Naive B cell (primary cell): ENCODE results near the gene PHACTR4. TPM values are rescaled to one million over a fixed set of nuclear protein-coding genes. Genes with fewer than 3 reads are reported as not detected.
"Not testable (repeated sequence)": the region's sequence is repeated elsewhere in the genome, so short reads cannot be mapped to it uniquely, and the experiment has no call there.

ENCODE experiments used
- ATAC-seq, 2 donors: fragments of 150-1000 bp; cut with Tn5 transposase; 2 replicates each; pipeline ENCODE4 v1.10.0; 2021; ENCODE audit warnings: low read depth in 2 of 2, mild to moderate bottlenecking in 2 of 2, moderate library complexity in 2 of 2
- DNase-seq: peaks from one replicate; pipeline ENCODE4 v3.0.0; 2022
- H3K27ac Mint-ChIP-seq, 6 donors: one replicate each; pipeline ENCODE4 v1.8.0; 2020 to 2022; ENCODE audit warnings: mild to moderate bottlenecking in 6 of 6, mixed read lengths in 6 of 6, moderate library complexity in 5 of 6, inconsistent platforms in 2 of 6
- H3K27me3 Mint-ChIP-seq, 3 donors: one replicate each; pipeline ENCODE4 v1.8.0; 2021 to 2022; ENCODE audit warnings: mixed read lengths in 3 of 3, mild to moderate bottlenecking in 1 of 3
- H3K36me3 Mint-ChIP-seq, 2 donors: one replicate each; pipeline ENCODE4 v1.8.0; 2020 to 2022; ENCODE audit warnings: mixed read lengths in 2 of 2, inconsistent platforms in 1 of 2, mild to moderate bottlenecking in 1 of 2
- H3K4me1 Mint-ChIP-seq, 3 donors: one replicate each; pipeline ENCODE4 v1.8.0; 2020 to 2022; ENCODE audit warnings: mixed read lengths in 3 of 3, inconsistent platforms in 1 of 3, mild to moderate bottlenecking in 1 of 3, moderate library complexity in 1 of 3
- H3K4me3 Mint-ChIP-seq, 8 donors: one replicate each; pipeline ENCODE4 v1.8.0; 2020 to 2022; ENCODE audit warnings: mild to moderate bottlenecking in 8 of 8, mixed read lengths in 8 of 8, moderate library complexity in 8 of 8, inconsistent platforms in 2 of 8
- H3K9me3 Mint-ChIP-seq, 7 donors: one replicate each; pipeline ENCODE4 v1.8.0; 2020 to 2022; ENCODE audit warnings: mixed read lengths in 7 of 7, mild to moderate bottlenecking in 5 of 7, inconsistent platforms in 2 of 7, moderate library complexity in 1 of 7
- polyA plus RNA-seq, 6 donors: library from polyadenylated mRNA; unstranded; fragments of 300-500 nt; fragmentation: Illumina TruSeq; gene quantifications; one replicate each; pipeline ENCODE4 v1.2.3, GENCODE V29; 2021; ENCODE audit warnings: low read depth in 6 of 6

The PHACTR4 gene
- polyA plus RNA-seq, 6 donors from 2014 or later, result 6.9 to 23.0 (median 9.5) TPM; not detected in 1

DNA sequence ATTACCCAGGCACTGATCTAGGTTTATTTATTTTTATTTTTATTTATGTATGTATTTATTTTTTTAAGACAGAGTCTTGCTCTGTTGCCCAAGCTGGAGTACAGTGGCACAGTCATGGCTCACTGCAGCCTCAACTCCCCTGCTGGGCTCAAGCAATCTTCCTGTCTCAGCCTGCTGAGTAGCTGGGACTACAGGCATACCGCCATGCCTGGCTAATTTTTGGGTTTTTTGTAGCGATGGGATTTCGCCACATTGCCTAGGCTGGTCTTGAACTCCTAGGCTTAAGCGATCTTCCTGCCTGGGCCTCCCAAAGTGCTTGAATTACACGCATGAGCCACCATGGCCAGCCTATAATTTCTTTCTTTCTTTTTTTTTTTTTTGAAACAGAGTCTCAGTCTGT, 9.4 kb downstream of the PHACTR4 start:
- H3K9me3 Mint-ChIP-seq, result peaks cover 0 to 6% (median 0%) of the 10 kb centered on the region in 7 donors
- peaks cover 0 to 6% of the 10 kb centered on the region in 2 donors for H3K36me3 Mint-ChIP-seq
- no peaks in the 10 kb centered on the region for H3K27me3 Mint-ChIP-seq
- DNase-seq, result no peak
- H3K4me1 Mint-ChIP-seq, result peaks cover 18 to 51% (median 30%) of the 10 kb centered on the region in 3 donors
- ATAC-seq, result peak; percentile 18 to 36
- peak overlapping the region in 4 of 6 donors; percentile 13 to 93 (median 72) for H3K27ac Mint-ChIP-seq
- H3K4me3 Mint-ChIP-seq, result peak overlapping the region in 1 of 8 donors; percentile 42

DNA sequence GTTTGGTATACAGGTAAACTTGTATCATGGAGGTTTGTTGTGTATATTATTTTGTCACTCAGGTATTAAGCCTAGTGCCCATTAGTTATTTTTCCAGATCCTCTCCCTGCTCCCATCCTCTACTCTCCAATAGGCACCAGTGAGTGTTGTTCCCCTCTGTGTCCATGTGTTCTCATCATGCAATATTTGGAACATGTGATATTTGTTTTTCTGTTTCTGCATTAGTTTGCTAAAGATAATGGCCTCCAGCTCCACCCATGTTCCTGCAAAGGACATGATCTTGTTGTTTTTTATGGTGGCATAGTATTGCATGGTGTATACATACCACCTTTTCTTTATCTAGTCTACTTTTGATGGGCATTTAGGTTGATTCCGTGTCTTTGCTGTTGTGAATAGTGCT, 10.9 kb downstream of the PHACTR4 start:
- H3K4me1 Mint-ChIP-seq, result peaks cover 21 to 53% (median 33%) of the 10 kb centered on the region in 3 donors
- no peak for DNase-seq
- no peak for ATAC-seq

DNA sequence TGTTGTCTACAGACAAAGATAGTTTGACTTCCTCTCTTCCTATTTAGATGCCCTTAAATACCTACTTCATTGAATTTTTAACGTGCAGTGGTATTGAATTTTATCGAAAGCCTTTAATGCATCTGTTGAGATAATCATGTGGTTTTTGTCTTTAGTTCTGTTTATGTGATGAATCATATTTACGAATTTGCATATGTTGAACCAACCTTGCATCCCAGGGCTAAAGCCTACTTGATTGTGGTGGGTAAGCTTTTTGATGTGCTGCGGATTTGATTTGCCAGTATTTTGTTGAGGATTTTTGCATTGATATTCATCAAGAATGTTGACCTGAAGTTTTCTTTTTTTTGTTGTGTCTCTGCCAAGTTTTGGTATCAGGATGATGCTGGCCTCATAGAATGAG, 14.2 kb downstream of the PHACTR4 start:
- not testable (repeated sequence) for H3K9me3 Mint-ChIP-seq, ATAC-seq, DNase-seq, H3K27me3 Mint-ChIP-seq, H3K36me3 Mint-ChIP-seq, H3K4me3 Mint-ChIP-seq, H3K27ac Mint-ChIP-seq
- H3K4me1 Mint-ChIP-seq, result peaks cover 22 to 54% (median 24%) of the 10 kb centered on the region in 3 donors

More for the DNA sequence above, 10.9 kb downstream of the PHACTR4 start:
- Mint-ChIP-seq H3K27me3 (no peaks in the 10 kb centered on the region), H3K36me3 (peaks cover 0 to 6% of the 10 kb centered on the region in 2 donors), H3K27ac (peak overlapping the region in 2 of 6 donors; percentile 63 to 69), H3K4me3 (peak overlapping the region in 2 of 8 donors; percentile 56 to 74), H3K9me3 (peaks cover 0 to 6% (median 0%) of the 10 kb centered on the region in 7 donors)

DNA sequence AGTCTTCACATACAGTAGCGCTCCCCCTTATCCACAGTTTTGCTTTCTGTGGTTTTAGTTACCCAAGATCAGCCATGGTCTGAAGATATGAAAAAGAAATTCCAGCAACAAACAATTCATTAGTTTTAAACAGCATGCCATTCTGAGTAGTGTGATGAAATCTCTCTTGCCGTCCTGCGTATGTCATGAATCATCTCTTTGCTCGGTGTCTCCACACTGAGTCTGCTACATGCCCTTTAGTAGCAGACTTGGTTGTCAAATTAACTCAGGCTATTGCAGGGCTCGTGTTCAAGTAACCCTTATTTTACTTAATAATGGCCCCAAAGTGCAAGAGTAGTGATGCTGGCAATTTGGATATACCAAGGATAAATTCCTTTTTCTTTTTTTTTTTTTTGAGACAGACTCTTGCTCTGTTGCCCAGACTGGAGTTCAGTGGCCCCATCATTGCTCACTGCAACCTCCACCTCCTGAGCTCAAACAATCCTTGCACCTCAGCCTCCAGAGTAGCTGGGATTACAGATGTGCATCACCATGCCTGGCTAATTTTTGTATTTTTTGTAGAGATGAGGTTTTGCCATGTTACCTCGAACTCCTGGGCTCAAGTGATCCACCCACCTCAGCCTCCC, 22.6 kb downstream of the PHACTR4 start:
- no peak for DNase-seq
- Mint-ChIP-seq H3K27me3 (no peaks in the 10 kb centered on the region), H3K4me3 (no peak overlapping the region), H3K27ac (no peak overlapping the region), H3K4me1 (peaks cover 7 to 18% (median 10%) of the 10 kb centered on the region in 3 donors), H3K9me3 (no peaks in the 10 kb centered on the region), H3K36me3 (peaks cover 0 to 1% of the 10 kb centered on the region in 2 donors)
- no peak for ATAC-seq

DNA sequence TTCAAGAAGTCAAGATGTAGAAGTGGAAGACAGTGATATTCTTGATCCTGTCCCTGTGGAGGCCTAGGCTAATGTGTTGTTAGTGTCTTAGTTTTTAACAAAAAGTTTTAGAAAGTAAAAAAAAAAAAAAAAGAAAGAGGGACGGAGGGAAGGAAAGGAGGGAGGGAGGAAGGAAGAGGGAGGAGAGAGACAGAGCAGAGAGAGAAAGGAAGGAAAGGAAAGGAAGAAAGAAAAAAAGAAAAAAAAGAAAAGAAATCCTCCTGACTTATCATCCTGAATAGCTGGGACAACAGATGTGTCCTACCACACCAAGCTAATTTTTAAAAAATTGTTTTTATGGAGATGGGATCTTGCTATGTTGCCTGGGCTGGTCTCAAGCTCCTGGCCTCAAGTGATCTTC, 24.6 kb downstream of the PHACTR4 start:
- no peak for DNase-seq
- Mint-ChIP-seq H3K4me1 (peaks cover 3 to 10% (median 3%) of the 10 kb centered on the region in 3 donors), H3K4me3 (no peak overlapping the region), H3K27me3 (no peaks in the 10 kb centered on the region), H3K9me3 (no peaks in the 10 kb centered on the region), H3K27ac (peak overlapping the region in 3 of 6 donors; percentile 4 to 66 (median 39)), H3K36me3 (peaks cover 0 to 4% of the 10 kb centered on the region in 2 donors)
- ATAC-seq, result no peak

DNA sequence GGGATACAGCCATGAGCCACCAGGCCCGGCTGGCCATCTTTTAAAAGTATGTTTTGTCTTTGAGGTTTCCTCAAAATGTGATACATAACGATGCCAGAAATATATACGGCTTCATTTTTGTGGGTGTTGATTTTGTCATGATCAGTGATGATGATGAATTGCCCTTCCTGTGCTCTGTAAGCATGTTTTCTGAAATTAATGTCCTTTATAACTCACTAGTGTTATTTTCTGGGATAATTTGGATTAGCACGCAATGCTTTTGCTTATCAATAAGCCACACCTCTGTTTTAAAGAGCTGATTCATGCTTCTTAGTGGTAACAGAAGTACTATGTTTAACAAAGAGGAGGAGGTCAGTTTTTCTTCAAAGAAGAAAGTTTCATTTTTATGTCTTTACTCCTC, 25.6 kb downstream of the PHACTR4 start:
- Mint-ChIP-seq H3K27me3 (no peaks in the 10 kb centered on the region), H3K4me3 (no peak overlapping the region), H3K9me3 (no peaks in the 10 kb centered on the region), H3K4me1 (peaks cover 2 to 10% (median 3%) of the 10 kb centered on the region in 3 donors), H3K36me3 (peaks cover 0 to 4% of the 10 kb centered on the region in 2 donors), H3K27ac (peak overlapping the region in 3 of 6 donors; percentile 47 to 66 (median 60))
- DNase-seq (no peak), ATAC-seq (no peak)

DNA sequence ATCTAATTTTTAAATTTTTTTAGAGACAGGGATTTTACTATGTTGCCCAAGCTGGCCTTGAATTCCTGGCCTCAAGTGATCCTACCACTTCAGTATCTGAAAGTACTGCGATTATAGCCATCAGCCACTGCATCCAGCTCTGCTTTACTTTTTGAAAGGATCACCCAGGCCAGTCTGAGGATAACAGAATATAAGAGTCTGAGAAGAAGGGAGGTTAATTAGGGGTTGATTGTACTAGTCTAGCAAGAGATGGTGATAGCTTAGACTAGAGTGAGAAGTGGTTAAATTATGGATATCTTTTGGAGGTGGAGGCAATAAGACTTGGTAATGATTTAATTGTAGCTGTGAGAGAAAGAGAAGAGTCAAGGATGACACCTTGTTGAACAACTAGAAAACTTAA, 32.2 kb downstream of the PHACTR4 start:
- H3K27me3 Mint-ChIP-seq, result no peaks in the 10 kb centered on the region
- ATAC-seq, result no peak
- no peak overlapping the region for H3K4me3 Mint-ChIP-seq
- no peaks in the 10 kb centered on the region for H3K9me3 Mint-ChIP-seq
- peak overlapping the region in 2 of 6 donors; percentile 12 to 53 for H3K27ac Mint-ChIP-seq
- no peak for DNase-seq
- peaks cover 0 to 4% of the 10 kb centered on the region in 2 donors for H3K36me3 Mint-ChIP-seq
- H3K4me1 Mint-ChIP-seq, result peaks cover 8 to 12% (median 10%) of the 10 kb centered on the region in 3 donors

DNA sequence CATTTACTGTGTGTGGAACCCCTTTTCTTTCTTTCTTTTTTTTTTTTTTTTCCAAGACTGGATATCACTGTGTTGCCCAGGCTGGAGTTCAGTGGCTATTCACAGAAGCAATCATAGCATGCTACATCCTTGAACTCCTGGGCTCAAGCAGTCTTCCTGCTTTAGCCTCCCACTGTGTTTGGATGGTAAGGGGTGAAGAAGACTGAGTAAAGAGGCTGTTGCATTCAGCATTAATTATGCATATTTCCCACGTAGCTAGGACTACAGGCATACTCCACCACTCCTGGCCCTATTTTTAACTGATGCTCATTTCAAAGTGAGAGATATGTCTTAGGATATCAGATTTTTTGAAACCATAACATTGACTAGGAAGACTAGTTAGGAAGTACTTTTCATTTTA, 39.5 kb downstream of the PHACTR4 start:
- no peak overlapping the region for H3K4me3 Mint-ChIP-seq
- DNase-seq, result no peak
- peaks cover 6 to 10% (median 8%) of the 10 kb centered on the region in 3 donors for H3K4me1 Mint-ChIP-seq
- no peak for ATAC-seq
- peak overlapping the region in 3 of 6 donors; percentile 4 to 42 (median 41) for H3K27ac Mint-ChIP-seq
- H3K9me3 Mint-ChIP-seq, result no peaks in the 10 kb centered on the region
- no peaks in the 10 kb centered on the region for H3K27me3 Mint-ChIP-seq
- H3K36me3 Mint-ChIP-seq, result peaks cover 0 to 3% of the 10 kb centered on the region in 2 donors

DNA sequence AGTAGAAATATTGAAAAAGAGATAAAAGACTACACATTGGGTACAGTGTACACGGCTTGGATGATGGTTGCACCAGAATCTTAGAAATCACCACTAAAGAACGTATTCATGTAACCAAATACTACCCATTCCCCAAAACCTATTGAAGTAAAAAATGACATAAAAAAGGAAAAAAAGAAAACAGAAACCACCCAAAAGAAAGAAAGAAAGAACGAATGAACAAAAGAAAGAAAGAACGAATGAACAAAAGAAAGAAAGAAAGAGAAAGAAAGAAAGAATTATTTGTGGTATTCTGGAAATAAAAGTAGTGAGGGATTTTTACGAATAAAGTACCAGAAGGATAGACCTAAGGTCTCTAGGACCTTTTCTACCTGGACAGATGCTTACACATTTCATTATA, 42.1 kb downstream of the PHACTR4 start:
- H3K36me3 Mint-ChIP-seq, result peaks cover 0 to 3% of the 10 kb centered on the region in 2 donors
- ATAC-seq (no peak), DNase-seq (no peak)
- H3K4me1 Mint-ChIP-seq, result peaks cover 0 to 6% (median 3%) of the 10 kb centered on the region in 3 donors
- H3K27me3 Mint-ChIP-seq, result no peaks in the 10 kb centered on the region
- no peaks in the 10 kb centered on the region for H3K9me3 Mint-ChIP-seq
- H3K4me3 Mint-ChIP-seq, result no peak overlapping the region
- H3K27ac Mint-ChIP-seq, result peak overlapping the region in 1 of 6 donors; percentile 47

DNA sequence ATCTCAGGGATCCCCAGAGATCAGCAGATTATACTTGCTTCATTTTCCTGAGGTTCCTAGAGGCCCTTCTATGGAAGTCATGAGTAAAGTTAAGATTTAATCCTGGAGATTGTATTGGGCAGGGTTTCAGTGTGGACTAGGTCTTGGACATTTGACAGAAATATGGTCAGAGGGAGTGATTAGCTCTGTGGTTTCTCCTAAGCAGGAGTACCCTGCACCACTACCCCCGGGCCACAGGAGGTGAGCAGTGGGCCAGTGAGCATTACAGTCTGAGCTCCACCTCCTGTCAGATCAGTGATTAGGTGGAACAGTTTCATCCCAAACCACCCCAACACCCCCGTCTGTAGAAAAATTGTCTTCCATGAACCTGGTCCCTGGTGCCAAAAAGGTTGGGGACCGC, 43.2 kb downstream of the PHACTR4 start:
- H3K9me3 Mint-ChIP-seq, result no peaks in the 10 kb centered on the region
- peak overlapping the region in 1 of 6 donors; percentile 21 for H3K27ac Mint-ChIP-seq
- peaks cover 4 to 8% (median 6%) of the 10 kb centered on the region in 3 donors for H3K4me1 Mint-ChIP-seq
- ATAC-seq, result no peak
- H3K4me3 Mint-ChIP-seq, result no peak overlapping the region
- H3K27me3 Mint-ChIP-seq, result no peaks in the 10 kb centered on the region
- no peak for DNase-seq
- peaks cover 0 to 3% of the 10 kb centered on the region in 2 donors for H3K36me3 Mint-ChIP-seq

DNA sequence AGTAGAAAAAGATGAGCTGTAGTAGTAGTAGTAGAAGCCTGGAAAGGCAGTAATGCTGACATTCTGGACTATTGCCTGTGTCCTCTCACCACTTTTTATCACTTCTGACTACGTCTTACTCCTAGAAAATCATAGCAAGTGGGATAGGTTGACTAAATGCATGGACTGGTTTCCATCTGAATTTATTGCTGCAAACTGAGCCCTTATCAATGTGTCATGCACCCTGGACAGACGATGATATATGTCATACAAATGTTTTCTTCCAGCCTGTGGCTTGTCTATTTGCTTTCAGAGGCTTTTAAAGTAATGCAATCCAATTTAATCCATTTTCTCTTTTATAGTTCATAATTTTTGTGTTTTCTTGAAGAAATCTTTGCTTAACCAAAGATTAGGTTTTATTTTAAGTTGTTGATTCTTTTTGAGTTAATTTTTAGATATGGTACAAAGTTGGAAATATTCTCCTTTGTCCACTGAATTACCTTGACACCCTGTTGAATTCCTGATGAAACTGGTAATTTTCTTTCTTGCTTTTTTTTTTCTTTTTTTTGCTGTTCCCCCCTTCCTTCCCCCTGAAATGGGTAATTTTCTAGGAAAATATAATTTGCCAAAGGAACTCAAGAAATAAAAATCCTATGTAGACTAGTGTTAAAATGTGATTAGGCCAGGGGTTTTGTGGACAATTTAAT, 47.1 kb downstream of the PHACTR4 start:
- Mint-ChIP-seq H3K27ac (no peak overlapping the region), H3K36me3 (peaks cover 1 to 6% of the 10 kb centered on the region in 2 donors), H3K4me1 (peaks cover 8 to 12% (median 10%) of the 10 kb centered on the region in 3 donors), H3K9me3 (no peaks in the 10 kb centered on the region), H3K27me3 (no peaks in the 10 kb centered on the region), H3K4me3 (no peak overlapping the region)
- no peak for DNase-seq
- ATAC-seq, result no peak

DNA sequence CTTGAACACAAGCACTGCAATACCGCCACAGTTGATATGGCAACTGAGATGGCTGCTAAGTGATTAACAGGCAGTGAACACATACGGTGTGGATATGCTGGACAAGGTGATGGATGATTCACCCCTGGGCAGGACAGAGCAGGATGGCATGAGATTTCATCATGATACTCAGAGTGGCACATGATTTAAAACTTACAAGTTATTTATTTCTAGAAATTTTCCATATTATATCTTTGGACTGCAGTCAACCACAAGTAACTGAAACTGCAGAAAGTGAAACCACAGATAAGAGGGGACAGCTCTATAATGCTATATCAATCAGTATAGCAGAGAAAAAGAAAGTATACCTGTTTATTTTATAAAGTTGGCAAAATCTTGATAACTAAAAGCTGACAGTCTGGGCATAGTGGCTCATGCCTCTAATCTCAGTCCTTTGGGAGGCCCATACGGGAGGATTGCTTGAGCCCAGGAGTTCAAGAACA, 47.9 kb downstream of the PHACTR4 start:
- Mint-ChIP-seq H3K4me3 (peak overlapping the region in 4 of 8 donors; percentile 16 to 76 (median 64)), H3K36me3 (peaks cover 0 to 6% of the 10 kb centered on the region in 2 donors), H3K9me3 (no peaks in the 10 kb centered on the region), H3K4me1 (peaks cover 8 to 15% (median 10%) of the 10 kb centered on the region in 3 donors), H3K27me3 (no peaks in the 10 kb centered on the region), H3K27ac (no peak overlapping the region)
- ATAC-seq (peak in 1 of 2 donors; percentile 43), DNase-seq (no peak)

DNA sequence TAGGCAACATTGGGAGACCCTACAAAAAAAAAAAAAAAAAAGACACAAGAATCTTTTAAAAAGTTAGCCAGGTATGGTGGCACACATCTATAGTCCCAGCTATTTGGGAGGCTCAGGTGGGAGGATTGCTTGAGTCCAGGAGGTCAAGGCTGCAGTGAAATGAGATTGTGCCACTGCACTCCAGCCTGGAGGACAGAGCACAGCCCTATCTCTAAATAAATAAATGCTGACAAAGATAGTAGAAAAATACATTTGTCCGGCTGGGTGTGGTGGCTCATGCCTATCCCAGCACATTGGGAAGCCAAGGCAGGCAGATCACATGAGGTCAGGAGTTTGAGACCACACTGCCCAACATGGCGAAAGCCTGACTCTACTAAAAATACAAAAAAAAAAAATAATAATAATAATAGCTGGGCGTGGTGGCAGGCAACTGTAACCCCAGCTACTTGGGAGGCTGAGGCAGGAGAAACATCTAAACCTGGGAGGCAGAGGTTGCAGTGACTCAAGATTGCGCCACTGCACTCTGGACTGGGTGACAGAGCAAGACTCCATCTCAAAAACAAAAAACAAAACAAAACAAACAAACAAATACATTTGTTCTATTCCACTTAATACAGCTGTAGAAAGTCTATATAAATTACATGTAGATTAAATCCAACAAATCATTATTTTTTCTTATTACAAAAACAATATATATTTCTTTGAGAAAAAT, 48.5 kb downstream of the PHACTR4 start:
- no peak for DNase-seq
- peaks cover 0 to 6% of the 10 kb centered on the region in 2 donors for H3K36me3 Mint-ChIP-seq
- no peak overlapping the region for H3K27ac Mint-ChIP-seq
- no peaks in the 10 kb centered on the region for H3K27me3 Mint-ChIP-seq
- no peaks in the 10 kb centered on the region for H3K9me3 Mint-ChIP-seq
- no peak for ATAC-seq
- H3K4me3 Mint-ChIP-seq, result peak overlapping the region in 3 of 8 donors; percentile 63 to 76 (median 64)
- H3K4me1 Mint-ChIP-seq, result peaks cover 8 to 17% (median 10%) of the 10 kb centered on the region in 3 donors
